Neural crest cell (in vitro differentiated cells): ENCODE results near the gene CXorf58. TPM values are rescaled to one million over a fixed set of nuclear protein-coding genes. Genes with fewer than 3 reads are reported as not detected.

Source experiments
- DNase-seq: peaks from one replicate; pipeline ENCODE4 v3.0.0; 2021; ENCODE audit warnings: low read depth, mixed read lengths, low spot score
- H3K27ac Mint-ChIP-seq: one replicate; pipeline ENCODE4 v1.8.0; 2021; ENCODE audit warnings: mild to moderate bottlenecking, mixed read lengths; ENCODE audit not compliant: unreplicated experiment
- H3K27me3 Mint-ChIP-seq: 2 replicates; pipeline ENCODE4 v1.8.0; 2021; ENCODE audit warnings: low read depth, mild to moderate bottlenecking, mixed read lengths
- H3K36me3 Mint-ChIP-seq: 2 replicates; pipeline ENCODE4 v1.8.0; 2021; ENCODE audit warnings: low read depth, mild to moderate bottlenecking, mixed read lengths
- H3K4me1 Mint-ChIP-seq: 2 replicates; pipeline ENCODE4 v1.8.0; 2021; ENCODE audit warnings: mixed read lengths
- H3K4me3 Mint-ChIP-seq: one replicate; pipeline ENCODE4 v1.8.0; 2021; ENCODE audit warnings: mild to moderate bottlenecking, mixed read lengths
- H3K9me3 Mint-ChIP-seq: 2 replicates; pipeline ENCODE4 v1.8.0; 2021; ENCODE audit warnings: mixed read lengths
- CTCF ChIP-seq: fragments of 200-600 bp; sonication (generic); conservative IDR thresholded peaks from 2 replicates; pipeline ENCODE4 v1.5.0; 2021; ENCODE audit warnings: antibody characterized with exemption, mild to moderate bottlenecking
- total RNA-seq: library from RNA; stranded (reverse); gene quantifications from 2 replicates; pipeline ENCODE4 v1.2.1, GENCODE V29; 2021

The CXorf58 gene
- total RNA-seq, 1 donor from 2014 or later, result 0.26 TPM

GRCh38 chrX:23935106-23935505 lies 27.3 kb downstream of the CXorf58 start:
- DNase-seq, result no peak
- no peaks in the 10 kb centered on the region for H3K36me3 Mint-ChIP-seq
- H3K27ac Mint-ChIP-seq, result no peak overlapping the region
- no peaks in the 10 kb centered on the region for H3K27me3 Mint-ChIP-seq
- H3K4me3 Mint-ChIP-seq, result no peak overlapping the region
- no peak for TF ChIP-seq CTCF
- no peaks in the 10 kb centered on the region for H3K9me3 Mint-ChIP-seq
- no peaks in the 10 kb centered on the region for H3K4me1 Mint-ChIP-seq

GRCh38 chrX:23936180-23936579 lies 28.4 kb downstream of the CXorf58 start:
- DNase-seq, result no peak
- TF ChIP-seq CTCF, result no peak
- no peaks in the 10 kb centered on the region for H3K9me3 Mint-ChIP-seq
- no peaks in the 10 kb centered on the region for H3K36me3 Mint-ChIP-seq
- no peak overlapping the region for H3K27ac Mint-ChIP-seq
- no peaks in the 10 kb centered on the region for H3K27me3 Mint-ChIP-seq
- no peaks in the 10 kb centered on the region for H3K4me1 Mint-ChIP-seq
- no peak overlapping the region for H3K4me3 Mint-ChIP-seq

GRCh38 chrX:23937100-23937499 lies 29.3 kb downstream of the CXorf58 start:
- DNase-seq, result no peak
- Mint-ChIP-seq H3K27me3 (no peaks in the 10 kb centered on the region), H3K4me3 (no peak overlapping the region), H3K4me1 (no peaks in the 10 kb centered on the region), H3K9me3 (no peaks in the 10 kb centered on the region), H3K27ac (no peak overlapping the region), H3K36me3 (no peaks in the 10 kb centered on the region)
- no peak for TF ChIP-seq CTCF

- Mint-ChIP-seq H3K4me1 (no peaks in the 10 kb centered on the region), H3K4me3 (no peak overlapping the region), H3K27ac (no peak overlapping the region), H3K36me3 (no peaks in the 10 kb centered on the region), H3K27me3 (no peaks in the 10 kb centered on the region), H3K9me3 (no peaks in the 10 kb centered on the region)
- TF ChIP-seq CTCF, result no peak
- no peak for DNase-seq
These were observed 30.9 kb downstream of the CXorf58 start for GRCh38 chrX:23938690-23939089.

GRCh38 chrX:23939203-23939602 lies 31.4 kb downstream of the CXorf58 start:
- no peaks in the 10 kb centered on the region for H3K9me3 Mint-ChIP-seq
- no peaks in the 10 kb centered on the region for H3K4me1 Mint-ChIP-seq
- no peak overlapping the region for H3K4me3 Mint-ChIP-seq
- H3K36me3 Mint-ChIP-seq, result no peaks in the 10 kb centered on the region
- H3K27me3 Mint-ChIP-seq, result no peaks in the 10 kb centered on the region
- DNase-seq, result no peak
- H3K27ac Mint-ChIP-seq, result no peak overlapping the region
- TF ChIP-seq CTCF, result no peak

- H3K9me3 Mint-ChIP-seq, result no peaks in the 10 kb centered on the region
- H3K4me3 Mint-ChIP-seq, result no peak overlapping the region
- no peaks in the 10 kb centered on the region for H3K27me3 Mint-ChIP-seq
- TF ChIP-seq CTCF, result no peak
- H3K27ac Mint-ChIP-seq, result no peak overlapping the region
- no peaks in the 10 kb centered on the region for H3K4me1 Mint-ChIP-seq
- H3K36me3 Mint-ChIP-seq, result no peaks in the 10 kb centered on the region
- DNase-seq, result no peak
These were observed 36.4 kb downstream of the CXorf58 start for GRCh38 chrX:23944234-23944633.
